ENCODE data around the gene UCHL1.

Gene UCHL1

GRCh38 chr4:41285864-41286235 lies 29.1 kb downstream of the UCHL1 start:
- no peak for DNase-seq (ENCODE audit: low read depth)
- H3K4me3 ChIP-seq (ENCODE audit: low read depth, low read length) = no peak overlapping the region
- no peak for TF ChIP-seq CTCF (IDR thresholded peaks at IDR 0.05; ENCODE audit: control insufficient read depth, extremely low read depth, insufficient read depth)

- TF ChIP-seq CTCF (IDR thresholded peaks at IDR 0.05; ENCODE audit: control insufficient read depth, extremely low read depth, insufficient read depth) = no peak
- no peak for DNase-seq (ENCODE audit: low read depth)
- no peak overlapping the region for H3K4me3 ChIP-seq (ENCODE audit: low read depth, low read length)
Measured at GRCh38 chr4:41287005-41287404, 30.3 kb downstream of the UCHL1 start.

- TF ChIP-seq CTCF (IDR thresholded peaks at IDR 0.05; ENCODE audit: control insufficient read depth, extremely low read depth, insufficient read depth) = no peak
- no peak overlapping the region for H3K4me3 ChIP-seq (ENCODE audit: low read depth, low read length)
- DNase-seq (ENCODE audit: low read depth) = no peak
Measured at GRCh38 chr4:41287852-41288251, 31.1 kb downstream of the UCHL1 start.

GRCh38 chr4:41288254-41288653 lies 31.5 kb downstream of the UCHL1 start:
- no peak overlapping the region for H3K4me3 ChIP-seq (ENCODE audit: low read depth, low read length)
- DNase-seq (ENCODE audit: low read depth) = no peak
- TF ChIP-seq CTCF (IDR thresholded peaks at IDR 0.05; ENCODE audit: control insufficient read depth, extremely low read depth, insufficient read depth) = no peak

- no peak for DNase-seq (ENCODE audit: low read depth)
- H3K4me3 ChIP-seq (ENCODE audit: low read depth, low read length) = no peak overlapping the region
- no peak for TF ChIP-seq CTCF (IDR thresholded peaks at IDR 0.05; ENCODE audit: control insufficient read depth, extremely low read depth, insufficient read depth)
Measured at GRCh38 chr4:41290479-41290878, 33.8 kb downstream of the UCHL1 start.

- no peak for DNase-seq (ENCODE audit: low read depth)
- no peak for TF ChIP-seq CTCF (IDR thresholded peaks at IDR 0.05; ENCODE audit: control insufficient read depth, extremely low read depth, insufficient read depth)
- H3K4me3 ChIP-seq (ENCODE audit: low read depth, low read length) = no peak overlapping the region
Measured at GRCh38 chr4:41294445-41295062, 37.8 kb downstream of the UCHL1 start.

- H3K4me3 ChIP-seq (ENCODE audit: low read depth, low read length) = no peak overlapping the region
- no peak for DNase-seq (ENCODE audit: low read depth)
- no peak for TF ChIP-seq CTCF (IDR thresholded peaks at IDR 0.05; ENCODE audit: control insufficient read depth, extremely low read depth, insufficient read depth)
Measured at GRCh38 chr4:41296995-41297394, 40.3 kb downstream of the UCHL1 start.

Data from LNCaP clone FGC (cell line).